H1 (cell line): ENCODE results near the gene IL1R1. TPM values are rescaled to one million over a fixed set of nuclear protein-coding genes. Genes with fewer than 3 reads are reported as not detected.

Source experiments
- EP300 ChIP-seq, 2 experiments: IDR thresholded peaks; 1 replicate in 1 of 2; 2 replicates in 1 of 2; pipeline ENCODE4 v1.6.1; 2011 to 2012; ENCODE audit warnings: low read depth in 2 of 2, low read length in 2 of 2, mild to moderate bottlenecking in 2 of 2, borderline replicate concordance in 1 of 2, inconsistent platforms in 1 of 2, moderate library complexity in 1 of 2
- EZH2 ChIP-seq: fragments of 200-600 bp; sonication (generic); IDR thresholded peaks from 2 replicates; pipeline ENCODE4 v1.7.1; 2012; ENCODE audit warnings: low read depth, mild to moderate bottlenecking, moderate library complexity, low read length, inconsistent platforms; ENCODE audit not compliant: severe bottlenecking
- RNF2 ChIP-seq: fragments of 200-900, 300-1000 bp; sonication (generic); IDR thresholded peaks from 2 replicates; pipeline ENCODE4 v1.7.1; 2016; ENCODE audit warnings: borderline replicate concordance, low read depth, mild to moderate bottlenecking, antibody characterized with exemption, low read length; ENCODE audit not compliant: poor library complexity, severe bottlenecking; ENCODE audit errors: missing control alignments
- polyA plus RNA-seq, 7 experiments: library from polyadenylated mRNA; depleted of rRNA in 3 of 7; stranded (reverse) in 5 of 7; unstranded in 2 of 7; fragments of >200 nt in 5 of 7; fragments of 200-250 nt in 2 of 7; gene quantifications; 1 replicate in 5 of 7; 2 replicates in 1 of 7; 4 replicates in 1 of 7; pipeline versions ENCODE4 v1.2.1 to v1.2.3, GENCODE V29; 2011 to 2013; ENCODE audit warnings: missing spikeins in 2 of 7, mixed read lengths in 2 of 7
- total RNA-seq: library from RNA; stranded (reverse); fragmentation: NEBNext Ultra II Directional; extraction: Animal tissue kit (Norgen Biotek cat#: 25700); gene quantifications from 2 replicates; pipeline ENCODE4 v1.2.1, GENCODE V29; 2021

Gene IL1R1
- total and polyA plus RNA-seq, 2 of the 8 experiments (the other 6 are each of a cell fraction or from before 2014, with no cell fraction given), result 0.34 to 0.47 TPM

GRCh38 chr2:102114290-102114721 lies 28.2 kb upstream of the IL1R1 start (continued):
- TF ChIP-seq RNF2, result no peak
- TF ChIP-seq EZH2, result no peak
- no peak for TF ChIP-seq EP300 (IDR thresholded peaks at IDR 0.05; ENCODE audit: borderline replicate concordance in 1 of 2, low read depth in 2 of 2, low read length in 2 of 2)
